Neutrophil (primary cell): ENCODE measurements around the gene XYLT1.

Experiments
- H3K27ac ChIP-seq: fragments of 200-600 bp; sonication (generic); 2 replicates; pipeline ENCODE4 v1.5.1; 2016; ENCODE audit warnings: mild to moderate bottlenecking, moderate library complexity
- H3K27me3 ChIP-seq: fragments of 200-600 bp; sonication (generic); 2 replicates; pipeline ENCODE4 v1.6.0; 2016; ENCODE audit warnings: mild to moderate bottlenecking
- H3K36me3 ChIP-seq: fragments of 200-600 bp; sonication (generic); 2 replicates; pipeline ENCODE4 v1.5.1; 2017
- H3K4me1 ChIP-seq, 2 experiments: fragments of 200-600 bp in 1 of 2; sonication (generic) in 1 of 2; 1 replicate in 1 of 2; 2 replicates in 1 of 2; pipeline versions ENCODE4 v1.5.1 to v1.6.1; 2013 to 2016; ENCODE audit warnings: low read depth in 1 of 2, low read length in 1 of 2, mild to moderate bottlenecking in 1 of 2, moderate library complexity in 1 of 2; ENCODE audit not compliant: control insufficient read depth in 1 of 2, insufficient read depth in 1 of 2
- H3K4me3 ChIP-seq, 2 experiments: fragments of 200-600 bp in 1 of 2; sonication (generic) in 1 of 2; 1 replicate in 1 of 2; 2 replicates in 1 of 2; pipeline ENCODE4 v1.5.1; 2013 to 2016; ENCODE audit warnings: low read depth in 1 of 2, low read length in 1 of 2, mild to moderate bottlenecking in 1 of 2, moderate library complexity in 1 of 2
- H3K9me3 ChIP-seq: fragments of 200-600 bp; sonication (generic); 2 replicates; pipeline ENCODE4 v1.5.1; 2016
- CTCF ChIP-seq: fragments of 200-600 bp; sonication (generic); IDR thresholded peaks from 2 replicates; pipeline ENCODE4 v1.5.1; 2016; ENCODE audit warnings: antibody characterized with exemption

The XYLT1 gene

GRCh38 chr16:17328932-17329331 is 141.8 kb downstream of the XYLT1 start:
- no peak overlapping the region for H3K4me3 ChIP-seq
- H3K27ac ChIP-seq: no peak overlapping the region
- TF ChIP-seq CTCF: no peak
- peaks cover 9 to 12% of the 10 kb centered on the region in 2 experiments for H3K4me1 ChIP-seq
- no peaks in the 10 kb centered on the region for H3K27me3 ChIP-seq
- H3K36me3 ChIP-seq: no peaks in the 10 kb centered on the region
- H3K9me3 ChIP-seq: no peaks in the 10 kb centered on the region

DNA sequence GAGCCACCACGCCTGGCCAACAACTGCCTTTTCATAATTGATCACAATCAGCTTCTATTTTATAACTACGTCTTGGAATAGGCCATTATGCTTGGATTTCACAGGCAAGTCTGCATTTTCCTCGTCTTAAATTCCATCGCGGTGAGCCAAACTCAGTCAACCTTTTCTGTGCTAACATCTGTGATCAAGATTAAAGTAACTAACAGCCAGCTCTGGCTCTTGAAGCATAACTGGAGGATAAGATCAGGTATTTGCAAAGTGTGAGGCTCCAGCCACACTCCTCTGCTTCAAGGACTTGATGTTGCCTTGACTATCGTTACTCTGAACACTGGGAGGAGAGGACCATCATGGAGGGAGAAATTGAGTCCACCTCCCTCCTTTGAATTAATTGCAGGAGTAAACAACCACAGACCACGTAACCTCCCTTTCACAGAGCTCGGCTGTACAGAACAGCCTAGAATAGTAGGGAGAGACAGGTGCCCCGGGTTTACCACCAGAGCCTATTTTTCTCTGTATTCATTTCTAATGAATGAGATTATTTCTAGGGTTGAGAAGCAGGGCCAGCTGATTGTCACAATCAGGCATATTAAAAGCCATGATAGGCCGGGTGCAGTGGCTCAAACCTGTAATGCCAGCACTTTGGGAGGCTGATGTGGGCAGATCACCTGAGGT is 143.0 kb downstream of the XYLT1 start:
- TF ChIP-seq CTCF: no peak

GRCh38 chr16:17325476-17326143 is 145.2 kb downstream of the XYLT1 start:
- Histone ChIP-seq H3K9me3 (no peaks in the 10 kb centered on the region), H3K36me3 (no peaks in the 10 kb centered on the region), H3K4me1 (peaks cover 33 to 37% of the 10 kb centered on the region in 2 experiments), H3K27me3 (no peaks in the 10 kb centered on the region), H3K4me3 (no peak overlapping the region), H3K27ac (no peak overlapping the region)
- TF ChIP-seq CTCF: no peak

More for the DNA sequence above, 143.0 kb downstream of the XYLT1 start:
- Histone ChIP-seq H3K4me1 (peaks cover 13 to 15% of the 10 kb centered on the region in 2 experiments), H3K9me3 (no peaks in the 10 kb centered on the region), H3K27me3 (no peaks in the 10 kb centered on the region), H3K4me3 (no peak overlapping the region), H3K27ac (no peak overlapping the region), H3K36me3 (no peaks in the 10 kb centered on the region)

DNA sequence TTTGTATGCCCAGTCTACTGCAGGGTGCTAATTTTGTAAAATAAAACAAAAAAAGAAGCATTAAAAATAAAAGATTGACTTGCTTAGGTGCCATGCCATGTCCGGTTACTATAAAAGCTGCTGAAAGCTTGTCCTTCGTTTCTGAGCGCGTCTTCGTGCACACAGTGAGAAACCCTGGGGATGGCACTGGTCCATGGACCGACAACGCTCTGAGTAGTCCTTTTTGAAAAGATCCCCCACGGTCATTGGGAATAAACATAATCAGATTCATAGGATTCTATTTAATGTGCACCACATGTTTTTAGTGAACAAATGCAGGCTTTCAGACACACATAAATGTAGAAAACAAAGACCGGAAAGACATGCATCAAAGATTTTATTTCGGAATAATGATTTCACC is 146.3 kb downstream of the XYLT1 start:
- no peaks in the 10 kb centered on the region for H3K27me3 ChIP-seq
- no peak overlapping the region for H3K4me3 ChIP-seq
- no peaks in the 10 kb centered on the region for H3K9me3 ChIP-seq
- H3K27ac ChIP-seq: no peak overlapping the region
- H3K36me3 ChIP-seq: no peaks in the 10 kb centered on the region
- no peak for TF ChIP-seq CTCF
- peaks cover 38 to 42% of the 10 kb centered on the region in 2 experiments for H3K4me1 ChIP-seq

DNA sequence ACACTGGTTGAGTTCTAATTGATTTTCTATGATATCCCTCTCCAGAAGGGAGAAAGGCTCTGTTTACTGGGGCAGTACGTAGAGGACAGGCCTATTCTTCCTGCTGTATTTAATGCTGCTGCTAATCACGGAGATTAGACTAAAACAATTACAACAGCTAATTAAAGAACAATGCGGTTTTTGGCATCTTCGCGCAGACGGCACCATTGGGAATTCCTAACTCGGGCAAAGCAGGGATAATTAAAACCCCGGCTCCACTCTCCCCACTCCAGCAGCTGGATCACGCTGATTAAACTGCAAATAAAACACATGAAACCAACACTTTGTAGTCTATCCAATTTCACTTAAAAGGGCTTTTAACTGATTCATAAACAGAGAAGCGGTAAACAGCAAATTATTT is 147.6 kb downstream of the XYLT1 start:
- peak overlapping the region; percentile 80 for H3K27ac ChIP-seq
- H3K27me3 ChIP-seq: no peaks in the 10 kb centered on the region
- peaks cover 50 to 53% of the 10 kb centered on the region in 2 experiments for H3K4me1 ChIP-seq
- H3K36me3 ChIP-seq: no peaks in the 10 kb centered on the region
- no peaks in the 10 kb centered on the region for H3K9me3 ChIP-seq
- H3K4me3 ChIP-seq: no peak overlapping the region
- no peak for TF ChIP-seq CTCF
